ENCODE measurements around the gene MANF.

GRCh38 chr3:51336261-51336660 is 48.8 kb upstream of the MANF start:
- TF ChIP-seq BHLHE40 (IDR thresholded peaks at IDR 0.05; ENCODE audit: borderline replicate concordance) = no peak
- no peak for TF ChIP-seq FOXM1 (IDR thresholded peaks at IDR 0.05; ENCODE audit: borderline replicate concordance)
- TF ChIP-seq ELF4 (IDR thresholded peaks at IDR 0.05) = no peak
- no peak for TF ChIP-seq LEF1 (IDR thresholded peaks at IDR 0.05; ENCODE audit: borderline replicate concordance)
- no peak for TF ChIP-seq SP1 (IDR thresholded peaks at IDR 0.05)
- TF ChIP-seq L3MBTL2 (conservative IDR thresholded peaks at IDR 0.05) = no peak
- no peak for TF ChIP-seq HDGF (IDR thresholded peaks at IDR 0.05; ENCODE audit: borderline replicate concordance)
- no peak for TF ChIP-seq NFRKB (IDR thresholded peaks at IDR 0.05)
- TF ChIP-seq SUZ12 (IDR thresholded peaks at IDR 0.05) = no peak

Measured in HEK293T (cell line).